Neural cell (in vitro differentiated cells): ENCODE measurements around the gene DDX54.

Experiments used
- EZH2 ChIP-seq: fragments of 200-600, 300-800 bp; shearing (Covaris generic), sonication (generic); IDR thresholded peaks from 2 replicates; pipeline ENCODE4 v1.6.1; 2014; ENCODE audit warnings: antibody characterized with exemption, low read length, borderline replicate concordance, mild to moderate bottlenecking; ENCODE audit not compliant: insufficient read depth, poor library complexity, severe bottlenecking
- MXI1 ChIP-seq: fragments of 450-650 bp; conservative IDR thresholded peaks from 2 replicates; pipeline ENCODE4 v1.6.1; 2014; ENCODE audit warnings: antibody characterized with exemption, mild to moderate bottlenecking; ENCODE audit not compliant: poor library complexity, severe bottlenecking
- POLR2AphosphoS5 ChIP-seq: IDR thresholded peaks from 2 replicates; pipeline ENCODE4 v1.6.1; 2012
- RAD21 ChIP-seq: fragments of 450-650 bp; conservative IDR thresholded peaks from 2 replicates; pipeline ENCODE4 v1.6.1; 2014; ENCODE audit warnings: antibody characterized with exemption, mild to moderate bottlenecking, moderate library complexity
- TAF1 ChIP-seq: IDR thresholded peaks from 2 replicates; pipeline ENCODE4 v1.6.1; 2012; ENCODE audit warnings: low read depth
- TF ChIP-seq, protein P1 (sequence below): fragments of 450-650 bp; IDR thresholded peaks from 2 replicates; pipeline ENCODE4 v1.5.1; 2014; ENCODE audit warnings: antibody characterized with exemption, mild to moderate bottlenecking, moderate library complexity; ENCODE audit not compliant: poor library complexity, severe bottlenecking

DNA sequence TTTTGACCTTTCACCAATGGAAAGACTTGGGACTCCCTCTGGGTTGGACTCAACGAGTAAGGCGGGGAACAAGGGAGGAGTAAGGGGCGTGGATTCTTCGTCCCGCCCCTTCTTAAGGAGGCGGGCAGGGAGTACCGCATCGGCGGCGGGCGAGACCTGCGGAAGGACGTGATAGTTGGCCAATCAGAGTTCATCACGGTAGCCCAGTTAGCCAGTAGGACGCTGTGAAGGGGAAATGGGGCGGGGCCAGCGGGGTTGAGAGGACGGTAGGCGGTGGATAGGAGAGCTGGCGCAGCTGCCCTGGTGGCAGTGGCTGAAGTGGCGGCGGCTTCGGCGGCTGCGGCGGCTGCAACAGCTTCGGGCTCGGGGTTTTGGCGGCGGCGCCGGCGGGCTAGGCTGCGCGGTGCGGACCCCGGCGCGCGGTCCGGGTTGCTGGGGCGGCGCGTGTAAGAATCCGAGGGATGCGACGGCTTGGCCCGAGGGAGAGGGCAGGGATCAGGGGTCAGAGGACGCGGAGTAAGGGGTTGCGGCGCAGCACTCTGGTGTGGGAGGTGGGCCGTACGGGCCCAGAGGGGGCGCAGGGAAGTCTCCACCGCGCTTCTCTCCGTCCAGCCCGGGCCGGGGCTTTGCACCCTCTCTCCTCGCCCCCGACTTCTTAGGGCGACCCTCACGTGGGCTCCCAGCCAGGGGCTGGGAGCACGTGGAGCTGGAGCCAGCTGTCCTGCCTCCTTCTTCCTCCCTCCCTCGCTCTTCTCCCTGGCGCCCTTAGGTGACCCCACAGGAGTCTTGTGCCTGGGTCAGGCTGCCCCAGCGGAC is 36.1 kb upstream of the DDX54 start, which contains the start of gene TPCN1:
- TF ChIP-seq, protein P1, sequence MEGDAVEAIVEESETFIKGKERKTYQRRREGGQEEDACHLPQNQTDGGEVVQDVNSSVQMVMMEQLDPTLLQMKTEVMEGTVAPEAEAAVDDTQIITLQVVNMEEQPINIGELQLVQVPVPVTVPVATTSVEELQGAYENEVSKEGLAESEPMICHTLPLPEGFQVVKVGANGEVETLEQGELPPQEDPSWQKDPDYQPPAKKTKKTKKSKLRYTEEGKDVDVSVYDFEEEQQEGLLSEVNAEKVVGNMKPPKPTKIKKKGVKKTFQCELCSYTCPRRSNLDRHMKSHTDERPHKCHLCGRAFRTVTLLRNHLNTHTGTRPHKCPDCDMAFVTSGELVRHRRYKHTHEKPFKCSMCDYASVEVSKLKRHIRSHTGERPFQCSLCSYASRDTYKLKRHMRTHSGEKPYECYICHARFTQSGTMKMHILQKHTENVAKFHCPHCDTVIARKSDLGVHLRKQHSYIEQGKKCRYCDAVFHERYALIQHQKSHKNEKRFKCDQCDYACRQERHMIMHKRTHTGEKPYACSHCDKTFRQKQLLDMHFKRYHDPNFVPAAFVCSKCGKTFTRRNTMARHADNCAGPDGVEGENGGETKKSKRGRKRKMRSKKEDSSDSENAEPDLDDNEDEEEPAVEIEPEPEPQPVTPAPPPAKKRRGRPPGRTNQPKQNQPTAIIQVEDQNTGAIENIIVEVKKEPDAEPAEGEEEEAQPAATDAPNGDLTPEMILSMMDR, result no peak
- TF ChIP-seq EZH2 (no peak), RAD21 (peak; percentile 28), MXI1 (peak; percentile 85), POLR2AphosphoS5 (peak; percentile 77), TAF1 (no peak)
